CD4-positive, CD25-positive, alpha-beta regulatory T cell (primary cell): ENCODE measurements around the gene TRAF6. TPM values are rescaled to one million over a fixed set of nuclear protein-coding genes. Genes with fewer than 3 reads are reported as not detected.

Source experiments
- ATAC-seq, 2 donors: fragments of 150-1000 bp; cut with Tn5 transposase; one replicate each; pipeline ENCODE4 v1.10.0; 2021; ENCODE audit warnings: low read depth in 2 of 2, moderate number of reproducible peaks in 2 of 2, moderate library complexity in 1 of 2
- DNase-seq, 3 donors: peaks; one replicate each; pipeline versions ENCODE4 v3.0.0 to v3.0.0-alpha.2; 2012 to 2022; ENCODE audit warnings: mixed read lengths in 1 of 3
- H3K27ac ChIP-seq: one replicate; pipeline ENCODE4 v1.7.0; 2013; ENCODE audit warnings: mild to moderate bottlenecking, low read length; ENCODE audit not compliant: insufficient read depth, poor library complexity, severe bottlenecking
- H3K27me3 ChIP-seq: one replicate; pipeline ENCODE4 v1.7.0; 2013; ENCODE audit warnings: low read length; ENCODE audit not compliant: control insufficient read depth, insufficient read depth
- H3K36me3 ChIP-seq: one replicate; pipeline ENCODE4 v1.7.0; 2013; ENCODE audit warnings: mild to moderate bottlenecking, low read length, moderate library complexity; ENCODE audit not compliant: control insufficient read depth, insufficient read depth
- H3K4me1 ChIP-seq: 2 replicates; pipeline ENCODE4 v1.7.0; 2013; ENCODE audit warnings: mild to moderate bottlenecking, low read length; ENCODE audit not compliant: insufficient read depth, control insufficient read depth, poor library complexity, severe bottlenecking
- H3K4me3 ChIP-seq: one replicate; pipeline ENCODE4 v1.7.0; 2013; ENCODE audit warnings: low read depth, mild to moderate bottlenecking, low read length, moderate library complexity
- H3K9me3 ChIP-seq, 2 experiments: 1 replicate in 1 of 2; 2 replicates in 1 of 2; pipeline ENCODE4 v1.7.0; 2013; ENCODE audit warnings: low read length in 2 of 2, mild to moderate bottlenecking in 1 of 2, moderate library complexity in 1 of 2; ENCODE audit not compliant: control insufficient read depth in 2 of 2
- H3K27ac Mint-ChIP-seq, 3 donors: one replicate each; pipeline ENCODE4 v1.8.0; 2020 to 2022; ENCODE audit warnings: mild to moderate bottlenecking in 3 of 3, mixed read lengths in 3 of 3, moderate library complexity in 2 of 3
- H3K27me3 Mint-ChIP-seq: one replicate; pipeline ENCODE4 v1.8.0; 2022; ENCODE audit warnings: mild to moderate bottlenecking, mixed read lengths
- H3K36me3 Mint-ChIP-seq: one replicate; pipeline ENCODE4 v1.8.0; 2020; ENCODE audit warnings: mixed read lengths
- H3K4me1 Mint-ChIP-seq, 4 donors: one replicate each; pipeline ENCODE4 v1.8.0; 2020 to 2022; ENCODE audit warnings: mixed read lengths in 4 of 4, mild to moderate bottlenecking in 1 of 4
- H3K4me3 Mint-ChIP-seq, 4 donors: one replicate each; pipeline ENCODE4 v1.8.0; 2020 to 2022; ENCODE audit warnings: mild to moderate bottlenecking in 4 of 4, mixed read lengths in 4 of 4, moderate library complexity in 3 of 4
- H3K9me3 Mint-ChIP-seq, 7 donors: one replicate each; pipeline ENCODE4 v1.8.0; 2020 to 2022; ENCODE audit warnings: mixed read lengths in 7 of 7, mild to moderate bottlenecking in 3 of 7, moderate library complexity in 2 of 7
- polyA plus RNA-seq, 4 donors: library from polyadenylated mRNA; unstranded; fragments of 300-500 nt; fragmentation: Illumina TruSeq; gene quantifications; one replicate each; pipeline ENCODE4 v1.2.3, GENCODE V29; 2021
- total RNA-seq: library from RNA; stranded (reverse); gene quantifications from one replicate; pipeline ENCODE4 v1.2.3, GENCODE V29; 2022

TRAF6 gene
- total and polyA plus RNA-seq, 5 donors from 2014 or later = 6.3 to 29.7 (median 10.6) TPM

- Histone ChIP-seq H3K27me3 (no peaks in the 10 kb centered on the region), H3K27ac (no peak overlapping the region), H3K4me1 (no peaks in the 10 kb centered on the region), H3K9me3 (no peaks in the 10 kb centered on the region), H3K36me3 (no peaks in the 10 kb centered on the region), H3K4me3 (no peak overlapping the region)
- Mint-ChIP-seq H3K4me1 (peaks cover 0 to 25% (median 6%) of the 10 kb centered on the region in 4 donors), H3K36me3 (no peaks in the 10 kb centered on the region), H3K9me3 (no peaks in the 10 kb centered on the region), H3K27ac (peak overlapping the region in 1 of 3 donors; percentile 32), H3K4me3 (no peak overlapping the region), H3K27me3 (no peaks in the 10 kb centered on the region)
- ATAC-seq = no peak
- DNase-seq = no peak
Observed at GRCh38 chr11:36454941-36455631, 55.0 kb downstream of the TRAF6 start.

GRCh38 chr11:36454551-36454940 lies 55.5 kb downstream of the TRAF6 start:
- Histone ChIP-seq H3K4me3 (no peak overlapping the region), H3K36me3 (no peaks in the 10 kb centered on the region), H3K9me3 (no peaks in the 10 kb centered on the region), H3K4me1 (no peaks in the 10 kb centered on the region), H3K27ac (no peak overlapping the region), H3K27me3 (no peaks in the 10 kb centered on the region)
- no peak for DNase-seq
- Mint-ChIP-seq H3K4me1 (peaks cover 0 to 29% (median 8%) of the 10 kb centered on the region in 4 donors), H3K4me3 (no peak overlapping the region), H3K27ac (peak overlapping the region in 1 of 3 donors; percentile 32), H3K36me3 (no peaks in the 10 kb centered on the region), H3K27me3 (peaks cover under 1% of the 10 kb centered on the region), H3K9me3 (no peaks in the 10 kb centered on the region)
- no peak for ATAC-seq

- Histone ChIP-seq H3K4me1 (no peaks in the 10 kb centered on the region), H3K36me3 (no peaks in the 10 kb centered on the region), H3K27ac (no peak overlapping the region), H3K4me3 (no peak overlapping the region), H3K9me3 (no peaks in the 10 kb centered on the region), H3K27me3 (no peaks in the 10 kb centered on the region)
- H3K36me3 Mint-ChIP-seq = no peaks in the 10 kb centered on the region
- no peak overlapping the region for H3K27ac Mint-ChIP-seq
- peaks cover 4% of the 10 kb centered on the region for H3K27me3 Mint-ChIP-seq
- ATAC-seq (no peak), DNase-seq (no peak)
- H3K4me1 Mint-ChIP-seq = peaks cover 0 to 29% (median 8%) of the 10 kb centered on the region in 4 donors
- no peak overlapping the region for H3K4me3 Mint-ChIP-seq
- no peaks in the 10 kb centered on the region for H3K9me3 Mint-ChIP-seq
Observed at GRCh38 chr11:36453678-36454077, 56.4 kb downstream of the TRAF6 start.

- H3K9me3 ChIP-seq = no peaks in the 10 kb centered on the region
- Mint-ChIP-seq H3K4me3 (no peak overlapping the region), H3K4me1 (peaks cover 0 to 29% (median 8%) of the 10 kb centered on the region in 4 donors), H3K27me3 (peaks cover 4% of the 10 kb centered on the region), H3K27ac (peak overlapping the region in 1 of 3 donors; percentile 87), H3K36me3 (no peaks in the 10 kb centered on the region), H3K9me3 (no peaks in the 10 kb centered on the region)
- no peaks in the 10 kb centered on the region for H3K4me1 ChIP-seq
- H3K36me3 ChIP-seq = no peaks in the 10 kb centered on the region
- H3K27me3 ChIP-seq = no peaks in the 10 kb centered on the region
- H3K4me3 ChIP-seq = no peak overlapping the region
- ATAC-seq (no peak), DNase-seq (peak in 1 of 3 donors; percentile 16)
- no peak overlapping the region for H3K27ac ChIP-seq
Observed at GRCh38 chr11:36452961-36453360, 57.1 kb downstream of the TRAF6 start.

GRCh38 chr11:36452236-36452940 lies 57.7 kb downstream of the TRAF6 start:
- ATAC-seq = no peak
- Histone ChIP-seq H3K27me3 (no peaks in the 10 kb centered on the region), H3K4me1 (no peaks in the 10 kb centered on the region), H3K9me3 (no peaks in the 10 kb centered on the region), H3K27ac (no peak overlapping the region), H3K36me3 (no peaks in the 10 kb centered on the region), H3K4me3 (no peak overlapping the region)
- no peaks in the 10 kb centered on the region for H3K9me3 Mint-ChIP-seq
- H3K27ac Mint-ChIP-seq = no peak overlapping the region
- peaks cover 0 to 29% (median 8%) of the 10 kb centered on the region in 4 donors for H3K4me1 Mint-ChIP-seq
- H3K4me3 Mint-ChIP-seq = no peak overlapping the region
- peaks cover 4% of the 10 kb centered on the region for H3K27me3 Mint-ChIP-seq
- DNase-seq = peak in 1 of 3 donors; percentile 18
- no peaks in the 10 kb centered on the region for H3K36me3 Mint-ChIP-seq

GRCh38 chr11:36451681-36452080 lies 58.4 kb downstream of the TRAF6 start:
- no peak overlapping the region for H3K27ac ChIP-seq
- H3K27me3 Mint-ChIP-seq = peaks cover 4% of the 10 kb centered on the region
- H3K27me3 ChIP-seq = no peaks in the 10 kb centered on the region
- H3K27ac Mint-ChIP-seq = no peak overlapping the region
- no peaks in the 10 kb centered on the region for H3K9me3 ChIP-seq
- H3K36me3 Mint-ChIP-seq = no peaks in the 10 kb centered on the region
- no peak overlapping the region for H3K4me3 Mint-ChIP-seq
- H3K4me1 Mint-ChIP-seq = peaks cover 0 to 29% (median 8%) of the 10 kb centered on the region in 4 donors
- no peaks in the 10 kb centered on the region for H3K4me1 ChIP-seq
- no peak for ATAC-seq
- H3K4me3 ChIP-seq = no peak overlapping the region
- H3K36me3 ChIP-seq = no peaks in the 10 kb centered on the region
- no peaks in the 10 kb centered on the region for H3K9me3 Mint-ChIP-seq
- DNase-seq = no peak

GRCh38 chr11:36451045-36451444 lies 59.0 kb downstream of the TRAF6 start:
- no peak for DNase-seq
- Histone ChIP-seq H3K36me3 (no peaks in the 10 kb centered on the region), H3K4me1 (no peaks in the 10 kb centered on the region), H3K4me3 (no peak overlapping the region), H3K27ac (no peak overlapping the region), H3K27me3 (no peaks in the 10 kb centered on the region), H3K9me3 (no peaks in the 10 kb centered on the region)
- Mint-ChIP-seq H3K4me1 (peaks cover 0 to 29% (median 8%) of the 10 kb centered on the region in 4 donors), H3K36me3 (no peaks in the 10 kb centered on the region), H3K27ac (no peak overlapping the region), H3K4me3 (no peak overlapping the region), H3K9me3 (no peaks in the 10 kb centered on the region), H3K27me3 (peaks cover 4% of the 10 kb centered on the region)
- ATAC-seq = no peak
